Gastroesophageal sphincter (tissue), 3 donors: Measurements from ENCODE around the gene TOX2.

Experiments
- CTCF ChIP-seq, 4 experiments: fragments of 200-600 bp in 2 of 4; fragments of 450-650 bp in 2 of 4; sonication (generic) in 1 of 4; IDR thresholded peaks; one replicate each; pipeline ENCODE4 v1.5.1; 2017 to 2019; ENCODE audit warnings: antibody characterized with exemption in 4 of 4, mild to moderate bottlenecking in 2 of 4, moderate library complexity in 2 of 4
- POLR2A ChIP-seq, 2 donors: fragments of 450-650 bp; IDR thresholded peaks; one replicate each; pipeline ENCODE4 v1.6.1; 2017; ENCODE audit warnings: antibody characterized with exemption in 2 of 2, mild to moderate bottlenecking in 2 of 2, moderate library complexity in 1 of 2
- POLR2AphosphoS5 ChIP-seq: sonication (generic); formaldehyde crosslinking; IDR thresholded peaks from one replicate; pipeline ENCODE4 v1.6.1; 2017; ENCODE audit warnings: antibody characterized with exemption

- TF ChIP-seq POLR2AphosphoS5: no peak
- no peak for TF ChIP-seq CTCF (IDR thresholded peaks at IDR 0.05)
- TF ChIP-seq POLR2A (IDR thresholded peaks at IDR 0.05): no peak
These were observed 156.4 kb downstream of the TOX2 start for GRCh38 chr20:44071057-44071456.
